ENCODE data around the gene NAXE. TPM values are rescaled to one million over a fixed set of nuclear protein-coding genes. Genes with fewer than 3 reads are reported as not detected.

The NAXE gene
- total RNA-seq, 1 experiment from 2014 or later: 212 TPM

Other genes with a start within 250 kb of the NAXE start
- gene RHBG, start 222.6 kb upstream of the NAXE start, total RNA-seq (2014; rRNA removed; shearing (Covaris generic)): 0.06 TPM in 1 of 2 replicates, not detected in the other
- gene MEF2D, start 91.0 kb upstream of the NAXE start, total RNA-seq (2014; rRNA removed; shearing (Covaris generic)): 3.9 and 7.9 TPM in 2 replicates
- gene IQGAP3, start 19.2 kb upstream of the NAXE start, total RNA-seq (2014; rRNA removed; shearing (Covaris generic)): 9.2 and 12.7 TPM in 2 replicates
- not detected in 2 replicates for gene TTC24, start 12.1 kb upstream of the NAXE start, total RNA-seq (2014; rRNA removed; shearing (Covaris generic))
- gene GPATCH4, start 9.7 kb downstream of the NAXE start, total RNA-seq (2014; rRNA removed; shearing (Covaris generic)): 31.8 and 49.3 TPM in 2 replicates
- not detected in 2 replicates for gene HAPLN2, start 27.6 kb downstream of the NAXE start, total RNA-seq (2014; rRNA removed; shearing (Covaris generic))
- 0.06 TPM in 1 of 2 replicates, not detected in the other for gene BCAN, start 50.3 kb downstream of the NAXE start, total RNA-seq (2014; rRNA removed; shearing (Covaris generic))
- gene NES, start 85.6 kb downstream of the NAXE start, total RNA-seq (2014; rRNA removed; shearing (Covaris generic)): 0.41 and 0.48 TPM in 2 replicates
- gene CRABP2, start 113.8 kb downstream of the NAXE start, total RNA-seq (2014; rRNA removed; shearing (Covaris generic)): 0.95 and 3.8 TPM in 2 replicates
- 11.6 and 20.0 TPM in 2 replicates for gene METTL25B, start 136.7 kb downstream of the NAXE start, total RNA-seq (2014; rRNA removed; shearing (Covaris generic))
- gene ISG20L2, start 137.0 kb downstream of the NAXE start, total RNA-seq (2014; rRNA removed; shearing (Covaris generic)): 22.2 and 27.0 TPM in 2 replicates
- 82.2 and 96.3 TPM in 2 replicates for gene MRPL24, start 149.3 kb downstream of the NAXE start, total RNA-seq (2014; rRNA removed; shearing (Covaris generic))
- 168 and 173 TPM in 2 replicates for gene HDGF, start 159.9 kb downstream of the NAXE start, total RNA-seq (2014; rRNA removed; shearing (Covaris generic))
- gene PRCC, start 175.8 kb downstream of the NAXE start, total RNA-seq (2014; rRNA removed; shearing (Covaris generic)): 22.2 and 36.2 TPM in 2 replicates
- gene SH2D2A, start 225.1 kb downstream of the NAXE start, total RNA-seq (2014; rRNA removed; shearing (Covaris generic)): 2.5 TPM in 2 replicates

All from H4 (cell line).